Adrenal gland (tissue), 5 donors: ENCODE measurements around the gene PAQR4.

Experiments
- CTCF ChIP-seq, 6 experiments: fragments of 450-650 bp in 4 of 6; fragments of 200-600 bp in 2 of 6; sonication (generic) in 1 of 6; IDR thresholded peaks; 1 replicate in 5 of 6; 2 replicates in 1 of 6; pipeline versions ENCODE4 v1.5.1 to v1.8.0; 2016 to 2021; ENCODE audit warnings: antibody characterized with exemption in 6 of 6, mild to moderate bottlenecking in 2 of 6, moderate library complexity in 1 of 6
- POLR2A ChIP-seq, 2 donors: fragments of 450-650 bp; IDR thresholded peaks; one replicate each; pipeline ENCODE4 v1.6.1; 2017; ENCODE audit warnings: antibody characterized with exemption in 2 of 2, mild to moderate bottlenecking in 2 of 2, moderate library complexity in 1 of 2
- donor health status: DM: no; HTN: no; CAD: no.

GRCh38 chr16:2942045-2942444, 27.1 kb upstream of the PAQR4 start:
- TF ChIP-seq CTCF (IDR thresholded peaks at IDR 0.05) (no peak), POLR2A (IDR thresholded peaks at IDR 0.05) (no peak)
